ENCODE data around the gene UBE2E1. TPM values are rescaled to one million over a fixed set of nuclear protein-coding genes. Genes with fewer than 3 reads are reported as not detected.

Gene UBE2E1
- total and polyA plus RNA-seq, 2 donors (not counting 1 experiment from before 2014, with no cell fraction given): 46.7 to 63.7 TPM

GRCh38 chr3:23809294-23809693, 3.5 kb downstream of the UBE2E1 start:
- H3K4me1 Mint-ChIP-seq: peaks cover 62% of the 10 kb centered on the region
- Histone ChIP-seq H3K27ac (ENCODE audit: low read length in 2 of 2) (peak overlapping the region; percentile 75 to 88), H3K9ac (ENCODE audit: low read length) (peak overlapping the region; percentile 91), H3K4me3 (ENCODE audit: control extremely low read depth in 1 of 5, extremely low read depth in 1 of 5, insufficient read depth in 1 of 5, low read depth in 2 of 5, low read length in 4 of 5) (peak overlapping the region in 1 of 5 experiments; percentile 91), H3K36me3 (replicated peaks in 1 of 2; ENCODE audit: control extremely low read depth in 1 of 2, control insufficient read depth in 1 of 2, extremely low read depth in 1 of 2, insufficient read depth in 2 of 2, low read length in 1 of 2) (no peaks in the 10 kb centered on the region), H4K20me1 (ENCODE audit: control insufficient read depth, insufficient read depth, low read length, poor library complexity, severe bottlenecking) (no peaks in the 10 kb centered on the region), H2AFZ (ENCODE audit: insufficient read depth, low read depth, low read length, poor library complexity, severe bottlenecking) (no peak overlapping the region), H3K9me3 (ENCODE audit: control extremely low read depth in 1 of 3, control insufficient read depth in 2 of 3, insufficient read depth in 1 of 3, low read length in 2 of 3) (no peaks in the 10 kb centered on the region), H3K27me3 (replicated peaks in 1 of 4; ENCODE audit: control extremely low read depth in 1 of 4, control insufficient read depth in 3 of 4, insufficient read depth in 4 of 4, low read length in 3 of 4) (no peaks in the 10 kb centered on the region), H3K4me2 (replicated peaks; ENCODE audit: low read depth, low read length, poor library complexity, severe bottlenecking) (peak overlapping the region; percentile 99), H3K4me1 (ENCODE audit: control insufficient read depth in 2 of 2, insufficient read depth in 2 of 2, low read length in 2 of 2) (peaks cover 45 to 46% of the 10 kb centered on the region in 2 donors), H3K79me2 (ENCODE audit: control insufficient read depth, insufficient read depth, low read length) (peaks cover 54% of the 10 kb centered on the region)
- WGBS (ENCODE audit: insufficient coverage): 0% methylated on average over 1 of the region's 2 CpGs
- H3K27ac Mint-ChIP-seq: peak overlapping the region; percentile 98
- no peaks in the 10 kb centered on the region for H3K27me3 Mint-ChIP-seq
- no peak for TF ChIP-seq EZH2 (IDR thresholded peaks at IDR 0.05; ENCODE audit: borderline replicate concordance, insufficient read depth, low read depth, low read length, poor library complexity, severe bottlenecking)
- no peak for TF ChIP-seq CTCF (IDR thresholded peaks at IDR 0.05)
- no peak for ATAC-seq (ENCODE audit: low read depth)
- H3K9me3 Mint-ChIP-seq (ENCODE audit: insufficient read depth): no peaks in the 10 kb centered on the region
- intact Hi-C loops (cut with micrococcal nuclease): loop anchor here (2.0 to 10.0 kb wide), 5 partner anchors 46 to 1856 kb away; partner anchors contain the start of genes TOP2B and UBE2E2
- DNase-seq: peak; percentile 43
- peak overlapping the region; percentile 97 for H3K4me3 Mint-ChIP-seq
- ChIA-PET CTCF (interaction anchor here (1.2 to 2.4 kb wide), 3 partner anchors 20 to 49 kb away, joined by 3 to 8 read pairs (median 5); no protein-coding TSS in a partner anchor), POLR2A (interaction anchor here (0.6 kb wide), 2 partner anchors 150 to 740 kb away, joined by 3 read pairs; no protein-coding TSS in a partner anchor)

- no peak for DNase-seq
These were observed 4.1 kb downstream of the UBE2E1 start for GRCh38 chr3:23809840-23810342.

More at GRCh38 chr3:23809840-23810342, 4.1 kb downstream of the UBE2E1 start:
- Mint-ChIP-seq H3K27me3 (no peaks in the 10 kb centered on the region), H3K9me3 (ENCODE audit: insufficient read depth) (no peaks in the 10 kb centered on the region), H3K4me3 (peak overlapping the region; percentile 97), H3K4me1 (peaks cover 64% of the 10 kb centered on the region), H3K27ac (peak overlapping the region; percentile 98)
- intact Hi-C loops (cut with micrococcal nuclease): loop anchor here (2.0 to 10.0 kb wide), 5 partner anchors 47 to 1855 kb away; partner anchors contain the start of genes TOP2B and UBE2E2
- H3K9me3 ChIP-seq (ENCODE audit: control extremely low read depth in 1 of 3, control insufficient read depth in 2 of 3, insufficient read depth in 1 of 3, low read length in 2 of 3): no peaks in the 10 kb centered on the region
- no peaks in the 10 kb centered on the region for H3K27me3 ChIP-seq (replicated peaks in 1 of 4; ENCODE audit: control extremely low read depth in 1 of 4, control insufficient read depth in 3 of 4, insufficient read depth in 4 of 4, low read length in 3 of 4)
- 40% methylated on average over 2 of the region's 13 CpGs for WGBS (ENCODE audit: insufficient coverage)
- no peaks in the 10 kb centered on the region for H3K36me3 ChIP-seq (replicated peaks in 1 of 2; ENCODE audit: control extremely low read depth in 1 of 2, control insufficient read depth in 1 of 2, extremely low read depth in 1 of 2, insufficient read depth in 2 of 2, low read length in 1 of 2)
- peak overlapping the region; percentile 93 for H2AFZ ChIP-seq (ENCODE audit: insufficient read depth, low read depth, low read length, poor library complexity, severe bottlenecking)
- H3K9ac ChIP-seq (ENCODE audit: low read length): peak overlapping the region; percentile 91
- peak overlapping the region; percentile 99 for H3K4me2 ChIP-seq (replicated peaks; ENCODE audit: low read depth, low read length, poor library complexity, severe bottlenecking)
- CTCF ChIA-PET: interaction anchor here (0.6 to 1.5 kb wide), 3 partner anchors 20 to 627 kb away, joined by 3 to 5 read pairs (median 3); no protein-coding TSS in a partner anchor
- H3K4me3 ChIP-seq (ENCODE audit: control extremely low read depth in 1 of 5, extremely low read depth in 1 of 5, insufficient read depth in 1 of 5, low read depth in 2 of 5, low read length in 4 of 5): peak overlapping the region; percentile 64 to 91 (median 74)
- no peak for ATAC-seq (ENCODE audit: low read depth)
- peak overlapping the region; percentile 75 to 88 for H3K27ac ChIP-seq (ENCODE audit: low read length in 2 of 2)
- H3K4me1 ChIP-seq (ENCODE audit: control insufficient read depth in 2 of 2, insufficient read depth in 2 of 2, low read length in 2 of 2): peaks cover 45 to 46% of the 10 kb centered on the region in 2 donors
- POLR2A ChIA-PET: interaction anchor here (0.6 to 1.3 kb wide), 2 partner anchors 107 to 151 kb away, joined by 3 to 6 read pairs; partner anchors contain the start of genes NKIRAS1 and RPL15
- peaks cover 60% of the 10 kb centered on the region for H3K79me2 ChIP-seq (ENCODE audit: control insufficient read depth, insufficient read depth, low read length)
- no peaks in the 10 kb centered on the region for H4K20me1 ChIP-seq (ENCODE audit: control insufficient read depth, insufficient read depth, low read length, poor library complexity, severe bottlenecking)
- TF ChIP-seq EZH2 (IDR thresholded peaks at IDR 0.05; ENCODE audit: borderline replicate concordance, insufficient read depth, low read depth, low read length, poor library complexity, severe bottlenecking) (no peak), CTCF (IDR thresholded peaks at IDR 0.05) (no peak)

Measured in B cell (primary cell).